Left ventricle myocardium superior (tissue), 1 donor: ENCODE data around the gene CCDC24. TPM values are rescaled to one million over a fixed set of nuclear protein-coding genes. Genes with fewer than 3 reads are reported as not detected.

Experiments used
- ATAC-seq: fragments of 200-7000 bp; cut with Tn5 transposase; one replicate; pipeline ENCODE4 v1.9.1; 2020; ENCODE audit warnings: mild to moderate bottlenecking, moderate library complexity
- DNase-seq: peaks from one replicate; pipeline ENCODE4 v3.0.0-alpha.2; 2020
- intact Hi-C: fragments of 100-400 bp; cut with micrococcal nuclease; formaldehyde crosslinking; loops from one replicate; pipeline ENCODE4 v1.11.0; 2022
- long read RNA-seq: library from polyadenylated mRNA; unstranded; transcript quantifications from one replicate; pipeline ENCODE4 v2.0.0, GENCODE V29; 2021
- total RNA-seq: library from RNA; stranded (reverse); fragmentation: NEBNext Ultra II Directional; extraction: Animal tissue kit (Norgen Biotek cat#: 25700); gene quantifications from one replicate; pipeline ENCODE4 v1.2.1, GENCODE V29; 2021
- donor health status: DM: no; HTN: yes; CAD: no; lungs with severe emphysema.

The CCDC24 gene
- 1.0 TPM for total RNA-seq
- long read RNA-seq = 0 reads

- intact Hi-C loops = no loop called here
- DNase-seq (peak; percentile 91), ATAC-seq (peak; percentile 89)
Observed at GRCh38 chr1:43991476-43992231, at the start of gene CCDC24. Gene CCDC24 (plus strand): TSS chr1:43991599. CDS start chr1:43991879, 280 bp downstream.

- ATAC-seq = no peak
- intact Hi-C loops = no loop called here
- DNase-seq = no peak
Observed at GRCh38 chr1:43942411-43942810, 49.0 kb upstream of the CCDC24 start.

- intact Hi-C loops = no loop called here
- DNase-seq (no peak), ATAC-seq (no peak)
Observed at GRCh38 chr1:43944860-43945259, 46.5 kb upstream of the CCDC24 start.

- intact Hi-C loops = no loop called here
Observed at GRCh38 chr1:43945674-43946235, 45.6 kb upstream of the CCDC24 start.

GRCh38 chr1:43946236-43947060 lies 45.0 kb upstream of the CCDC24 start, which contains the start of gene IPO13:
Gene IPO13 (plus strand): TSS chr1:43946950. CDS start chr1:43947601, 651 bp downstream.
- DNase-seq (peak; percentile 97), ATAC-seq (peak; percentile 93)
- intact Hi-C loops = no loop called here

More at GRCh38 chr1:43945674-43946235, 45.6 kb upstream of the CCDC24 start:
- ATAC-seq (no peak), DNase-seq (no peak)

- DNase-seq = peak; percentile 82
- intact Hi-C loops = no loop called here
- peak; percentile 63 for ATAC-seq
Observed at GRCh38 chr1:43947061-43947873, 44.1 kb upstream of the CCDC24 start.

- ATAC-seq (no peak), DNase-seq (no peak)
- intact Hi-C loops = no loop called here
Observed at GRCh38 chr1:43947874-43948437, 43.4 kb upstream of the CCDC24 start.

GRCh38 chr1:43949678-43950077 lies 41.7 kb upstream of the CCDC24 start:
- DNase-seq = peak; percentile 56
- intact Hi-C loops = no loop called here
- ATAC-seq = peak; percentile 0

- no peak for ATAC-seq
- intact Hi-C loops = no loop called here
Observed at GRCh38 chr1:43951021-43951985, 40.1 kb upstream of the CCDC24 start.

GRCh38 chr1:43952731-43953346 lies 38.6 kb upstream of the CCDC24 start:
- intact Hi-C loops = no loop called here
- DNase-seq (no peak), ATAC-seq (no peak)

More at GRCh38 chr1:43951021-43951985, 40.1 kb upstream of the CCDC24 start:
- no peak for DNase-seq

- no peak for ATAC-seq
- DNase-seq = no peak
- intact Hi-C loops = no loop called here
Observed at GRCh38 chr1:43953361-43953760, 38.0 kb upstream of the CCDC24 start.

GRCh38 chr1:43954036-43954435 lies 37.4 kb upstream of the CCDC24 start:
- intact Hi-C loops = no loop called here

GRCh38 chr1:43956234-43956633 lies 35.2 kb upstream of the CCDC24 start:
- ATAC-seq = no peak
- intact Hi-C loops = no loop called here
- no peak for DNase-seq

More at GRCh38 chr1:43954036-43954435, 37.4 kb upstream of the CCDC24 start:
- DNase-seq = no peak
- no peak for ATAC-seq

GRCh38 chr1:43957407-43958040 lies 33.9 kb upstream of the CCDC24 start:
- DNase-seq = no peak

GRCh38 chr1:43958351-43959255 lies 32.8 kb upstream of the CCDC24 start:
- DNase-seq (no peak), ATAC-seq (no peak)
- intact Hi-C loops = no loop called here

More at GRCh38 chr1:43957407-43958040, 33.9 kb upstream of the CCDC24 start:
- ATAC-seq = no peak
- intact Hi-C loops = no loop called here

GRCh38 chr1:43960798-43961197 lies 30.6 kb upstream of the CCDC24 start:
- DNase-seq (no peak), ATAC-seq (no peak)
- intact Hi-C loops = no loop called here
